ENCODE results near the gene TNNC2. TPM values are rescaled to one million over a fixed set of nuclear protein-coding genes. Genes with fewer than 3 reads are reported as not detected.
A peak's percentile ranks its signal among the peaks of the same experiment; 100 is the strongest.

Gene TNNC2
- total RNA-seq, 2 donors from 2014 or later = 0.51 TPM; not detected in 1

DNA sequence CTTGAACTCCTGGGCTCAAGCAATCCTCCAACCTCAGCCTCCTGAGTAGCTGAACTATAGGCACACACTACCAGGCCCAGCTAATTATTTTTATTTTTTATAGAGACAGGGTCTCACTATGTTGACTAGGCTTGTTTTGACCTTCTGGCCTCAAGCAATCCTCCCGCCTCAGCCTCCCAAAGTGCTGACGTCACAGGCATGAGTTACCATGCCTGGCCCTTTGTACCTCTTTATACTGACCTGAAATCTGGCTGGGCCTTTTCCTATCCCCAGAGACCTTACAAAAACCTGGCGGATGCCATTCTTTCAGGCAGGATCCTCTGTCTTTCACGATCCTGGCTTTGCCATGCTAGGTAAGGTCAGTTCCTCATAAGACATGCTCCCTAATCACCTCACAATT is 47.0 kb downstream of the TNNC2 start:
- Mint-ChIP-seq H3K27me3 (ENCODE audit: insufficient read depth) (no peaks in the 10 kb centered on the region), H3K9me3 (no peaks in the 10 kb centered on the region), H3K4me3 (no peak overlapping the region), H3K36me3 (ENCODE audit: low read depth) (no peaks in the 10 kb centered on the region), H3K4me1 (peaks cover 16% of the 10 kb centered on the region), H3K27ac (no peak overlapping the region)
- DNase-seq = no peak
- H3K9me3 ChIP-seq (ENCODE audit: control insufficient read depth, low read length) = no peaks in the 10 kb centered on the region
- no peak overlapping the region for H3K27ac ChIP-seq (ENCODE audit: low read depth, low read length)
- H3K27me3 ChIP-seq (ENCODE audit: control insufficient read depth, insufficient read depth, low read length, poor library complexity, severe bottlenecking) = no peaks in the 10 kb centered on the region
- peaks cover 13% of the 10 kb centered on the region for H3K4me1 ChIP-seq (ENCODE audit: control insufficient read depth, insufficient read depth, low read length)
- no peak overlapping the region for H3K9ac ChIP-seq (ENCODE audit: extremely low read depth, low read length, poor library complexity, severe bottlenecking)
- TF ChIP-seq, protein P1, sequence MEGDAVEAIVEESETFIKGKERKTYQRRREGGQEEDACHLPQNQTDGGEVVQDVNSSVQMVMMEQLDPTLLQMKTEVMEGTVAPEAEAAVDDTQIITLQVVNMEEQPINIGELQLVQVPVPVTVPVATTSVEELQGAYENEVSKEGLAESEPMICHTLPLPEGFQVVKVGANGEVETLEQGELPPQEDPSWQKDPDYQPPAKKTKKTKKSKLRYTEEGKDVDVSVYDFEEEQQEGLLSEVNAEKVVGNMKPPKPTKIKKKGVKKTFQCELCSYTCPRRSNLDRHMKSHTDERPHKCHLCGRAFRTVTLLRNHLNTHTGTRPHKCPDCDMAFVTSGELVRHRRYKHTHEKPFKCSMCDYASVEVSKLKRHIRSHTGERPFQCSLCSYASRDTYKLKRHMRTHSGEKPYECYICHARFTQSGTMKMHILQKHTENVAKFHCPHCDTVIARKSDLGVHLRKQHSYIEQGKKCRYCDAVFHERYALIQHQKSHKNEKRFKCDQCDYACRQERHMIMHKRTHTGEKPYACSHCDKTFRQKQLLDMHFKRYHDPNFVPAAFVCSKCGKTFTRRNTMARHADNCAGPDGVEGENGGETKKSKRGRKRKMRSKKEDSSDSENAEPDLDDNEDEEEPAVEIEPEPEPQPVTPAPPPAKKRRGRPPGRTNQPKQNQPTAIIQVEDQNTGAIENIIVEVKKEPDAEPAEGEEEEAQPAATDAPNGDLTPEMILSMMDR (conservative IDR thresholded peaks at IDR 0.05) = no peak
- whole genome bisulfite sequencing, 2 experiments (ENCODE audit: insufficient coverage in 1 of 2, insufficient read length in 1 of 2) = 86 to 92% methylated on average over 3 to 4 of the region's 4 CpGs
- no peaks in the 10 kb centered on the region for H3K36me3 ChIP-seq (ENCODE audit: control insufficient read depth, insufficient read depth, low read length)
- H3K4me3 ChIP-seq (ENCODE audit: low read length) = no peak overlapping the region

DNA sequence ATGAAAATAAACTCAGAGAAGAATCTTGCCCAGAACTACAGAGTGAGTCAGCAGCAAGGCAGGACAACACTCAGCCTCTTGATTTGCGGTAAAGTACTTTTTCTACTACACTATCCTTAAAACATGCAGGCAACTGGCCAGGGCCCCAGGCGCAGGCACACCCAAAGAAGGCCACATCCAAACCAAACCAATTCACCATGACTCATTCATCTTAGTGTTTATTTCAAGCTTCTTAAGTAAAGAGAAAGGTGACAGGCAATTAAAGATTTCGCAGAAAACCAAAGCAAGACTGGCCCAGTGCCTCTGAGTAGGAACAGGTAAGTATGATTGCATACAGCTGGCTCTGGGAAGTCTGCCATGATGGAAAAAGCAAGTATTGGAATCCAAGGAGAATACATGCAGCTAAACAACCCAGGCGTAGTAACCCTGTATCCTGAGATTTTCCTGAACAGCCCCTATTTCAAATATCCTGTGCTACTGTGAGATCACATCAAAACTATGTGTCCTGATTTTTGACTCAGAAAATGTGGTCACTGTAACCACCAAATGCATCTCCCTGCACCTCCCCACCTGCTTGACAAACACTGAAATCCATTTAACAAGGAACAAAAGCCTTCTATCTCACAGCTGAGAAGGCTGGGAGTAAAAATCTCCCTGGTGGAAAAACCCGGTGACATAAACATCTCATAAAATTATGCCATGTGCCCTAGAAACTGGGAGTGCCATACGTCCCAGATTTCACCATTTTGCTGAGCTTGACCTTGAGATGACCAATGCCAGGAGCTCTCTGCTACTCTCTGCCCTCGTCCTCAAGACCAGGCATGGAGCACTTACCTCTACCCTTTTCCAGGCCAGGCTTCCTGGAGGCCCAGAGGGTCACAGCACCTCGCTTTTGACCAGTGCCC is 47.8 kb downstream of the TNNC2 start:
- H3K9ac ChIP-seq (ENCODE audit: extremely low read depth, low read length, poor library complexity, severe bottlenecking) = no peak overlapping the region
- no peak overlapping the region for H3K27ac ChIP-seq (ENCODE audit: low read depth, low read length)
- H3K4me3 ChIP-seq (ENCODE audit: low read length) = no peak overlapping the region
- TF ChIP-seq, protein P1 (conservative IDR thresholded peaks at IDR 0.05) = no peak
- H3K27me3 ChIP-seq (ENCODE audit: control insufficient read depth, insufficient read depth, low read length, poor library complexity, severe bottlenecking) = no peaks in the 10 kb centered on the region
- no peaks in the 10 kb centered on the region for H3K36me3 ChIP-seq (ENCODE audit: control insufficient read depth, insufficient read depth, low read length)
- no peak for DNase-seq
- Mint-ChIP-seq H3K9me3 (no peaks in the 10 kb centered on the region), H3K4me3 (no peak overlapping the region), H3K36me3 (ENCODE audit: low read depth) (no peaks in the 10 kb centered on the region), H3K27ac (peak overlapping the region; percentile 8), H3K4me1 (peaks cover 16% of the 10 kb centered on the region), H3K27me3 (ENCODE audit: insufficient read depth) (no peaks in the 10 kb centered on the region)
- H3K4me1 ChIP-seq (ENCODE audit: control insufficient read depth, insufficient read depth, low read length) = peaks cover 13% of the 10 kb centered on the region
- H3K9me3 ChIP-seq (ENCODE audit: control insufficient read depth, low read length) = no peaks in the 10 kb centered on the region
- WGBS, 2 experiments (ENCODE audit: insufficient coverage in 1 of 2, insufficient read length in 1 of 2) = 86 to 93% methylated on average over 5 to 8 of the region's 8 CpGs

DNA sequence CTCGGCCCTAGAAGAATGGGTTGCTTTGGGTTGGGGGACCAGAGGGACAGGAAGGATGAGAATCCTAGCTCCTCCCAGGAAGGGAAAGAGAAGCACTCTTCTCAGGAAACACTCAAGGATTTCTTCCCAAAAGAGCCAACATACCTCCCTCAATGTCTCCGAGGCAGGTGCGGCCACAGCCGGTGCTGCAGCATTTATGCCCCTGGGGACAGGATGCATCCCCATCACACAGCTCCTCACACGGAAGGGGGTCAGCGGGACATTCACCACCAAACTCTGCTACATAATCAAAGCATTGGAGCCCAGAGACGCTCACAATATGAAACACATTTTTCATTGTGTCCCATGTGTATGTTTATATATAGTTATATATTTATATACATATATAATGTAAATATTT is 50.2 kb downstream of the TNNC2 start:
- Histone ChIP-seq H3K4me1 (ENCODE audit: control insufficient read depth, insufficient read depth, low read length) (peaks cover 13% of the 10 kb centered on the region), H3K27me3 (ENCODE audit: control insufficient read depth, insufficient read depth, low read length, poor library complexity, severe bottlenecking) (no peaks in the 10 kb centered on the region), H3K4me3 (ENCODE audit: low read length) (no peak overlapping the region), H3K9ac (ENCODE audit: extremely low read depth, low read length, poor library complexity, severe bottlenecking) (no peak overlapping the region), H3K36me3 (ENCODE audit: control insufficient read depth, insufficient read depth, low read length) (no peaks in the 10 kb centered on the region), H3K9me3 (ENCODE audit: control insufficient read depth, low read length) (no peaks in the 10 kb centered on the region), H3K27ac (ENCODE audit: low read depth, low read length) (no peak overlapping the region)
- no peak for DNase-seq
- H3K4me3 Mint-ChIP-seq = no peak overlapping the region
- 95% methylated on average over 6 of the region's 7 CpGs; no CpG with 5 or more reads in 1 of the 2 experiments for WGBS, 2 experiments (ENCODE audit: insufficient coverage in 1 of 2, insufficient read length in 1 of 2)
- TF ChIP-seq, protein P1 (conservative IDR thresholded peaks at IDR 0.05) = no peak
- H3K27me3 Mint-ChIP-seq (ENCODE audit: insufficient read depth) = no peaks in the 10 kb centered on the region
- H3K36me3 Mint-ChIP-seq (ENCODE audit: low read depth) = no peaks in the 10 kb centered on the region
- peaks cover 15% of the 10 kb centered on the region for H3K4me1 Mint-ChIP-seq
- no peak overlapping the region for H3K27ac Mint-ChIP-seq
- no peaks in the 10 kb centered on the region for H3K9me3 Mint-ChIP-seq

Data from endodermal cell (in vitro differentiated cells).